HEK293 (cell line): ENCODE measurements around the gene PPFIA2.

ENCODE experiments used
- CTCF ChIA-PET: fragments of 350-600 bp; formaldehyde crosslinking; extraction: SDS; loops from one replicate; lab custom pipeline; 2021; ENCODE audit warnings: antibody characterized with exemption; lab: Yijun Ruan, JAX
- POLR2A ChIA-PET: fragments of 300-600 bp; formaldehyde crosslinking; extraction: SDS; loops from one replicate; lab custom pipeline; 2020; ENCODE audit warnings: antibody characterized with exemption, inconsistent platforms; lab: Yijun Ruan, JAX
- H3K27ac ChIP-seq: fragments of 200-500 bp; sonication (Bioruptor generic); 2 replicates; pipeline ENCODE4 v1.5.1; 2014; ENCODE audit warnings: low read depth, low read length, control low read depth, inconsistent platforms; ENCODE audit errors: extremely low read depth
- H3K36me3 ChIP-seq, 2 experiments: fragments of 200-500 bp in 1 of 2; sonication (Bioruptor generic) in 1 of 2; 1 replicate in 1 of 2; 2 replicates in 1 of 2; pipeline ENCODE4 v1.5.1; 2014 to 2017; ENCODE audit warnings: inconsistent platforms in 2 of 2, low read length in 2 of 2; ENCODE audit not compliant: control insufficient read depth in 2 of 2, insufficient read depth in 1 of 2
- H3K4me1 ChIP-seq: fragments of 200-500 bp; sonication (Bioruptor generic); 2 replicates; pipeline ENCODE4 v1.5.1; 2014; ENCODE audit warnings: mild to moderate bottlenecking, low read length, inconsistent platforms; ENCODE audit not compliant: control insufficient read depth, insufficient read depth
- H3K4me3 ChIP-seq: 2 replicates; pipeline ENCODE4 v1.5.1; 2011; ENCODE audit warnings: low read depth, mild to moderate bottlenecking, control low read depth, low read length, moderate library complexity
- H3K9me3 ChIP-seq: fragments of 200-500 bp; sonication (Bioruptor generic); 2 replicates; pipeline ENCODE4 v1.5.1; 2014; ENCODE audit warnings: low read depth, low read length, inconsistent platforms; ENCODE audit not compliant: control insufficient read depth, insufficient read depth
- EGR2 ChIP-seq: fragments of 450-650 bp; formaldehyde crosslinking; IDR thresholded peaks from 2 replicates; pipeline ENCODE4 v1.5.1; 2016; ENCODE audit warnings: low read depth, missing biosample characterization, missing genetic modification characterization
- MYNN ChIP-seq: fragments of 450-650 bp; formaldehyde crosslinking; IDR thresholded peaks from 2 replicates; pipeline ENCODE4 v1.5.1; 2016; ENCODE audit warnings: missing biosample characterization, missing genetic modification characterization, borderline replicate concordance
- WT1 ChIP-seq: fragments of 450-650 bp; formaldehyde crosslinking; IDR thresholded peaks from 2 replicates; pipeline ENCODE4 v1.5.1; 2016; ENCODE audit warnings: missing biosample characterization, missing genetic modification characterization
- ZFHX2 ChIP-seq: fragments of 450-650 bp; formaldehyde crosslinking; conservative IDR thresholded peaks from 2 replicates; pipeline ENCODE4 v1.5.1; 2016; ENCODE audit warnings: missing biosample characterization, missing genetic modification characterization
- ZNF175 ChIP-seq: fragments of 450-650 bp; formaldehyde crosslinking; IDR thresholded peaks from 2 replicates; pipeline ENCODE4 v1.5.1; 2016; ENCODE audit warnings: missing biosample characterization, missing genetic modification characterization
- ZNF311 ChIP-seq: fragments of 450-650 bp; formaldehyde crosslinking; IDR thresholded peaks from 2 replicates; pipeline ENCODE4 v1.5.1; 2017; ENCODE audit warnings: missing biosample characterization, missing genetic modification characterization, borderline replicate concordance
- ZNF366 ChIP-seq: fragments of 450-650 bp; formaldehyde crosslinking; conservative IDR thresholded peaks from 2 replicates; pipeline ENCODE4 v1.5.1; 2016; ENCODE audit warnings: missing biosample characterization, missing genetic modification characterization
- ZNF623 ChIP-seq: fragments of 450-650 bp; formaldehyde crosslinking; IDR thresholded peaks from 2 replicates; pipeline ENCODE4 v1.5.1; 2016; ENCODE audit warnings: missing biosample characterization, missing genetic modification characterization
- ZNF626 ChIP-seq: fragments of 450-650 bp; sonication (Bioruptor Pico); formaldehyde crosslinking; IDR thresholded peaks from 2 replicates; pipeline ENCODE4 v1.5.1; 2018; ENCODE audit warnings: missing biosample characterization, missing genetic modification characterization, inconsistent platforms
- ZNF785 ChIP-seq: fragments of 450-650 bp; formaldehyde crosslinking; IDR thresholded peaks from 2 replicates; pipeline ENCODE4 v1.5.1; 2016; ENCODE audit warnings: missing biosample characterization, missing genetic modification characterization
- TF ChIP-seq, protein P1 (sequence below): fragments of 450-650 bp; formaldehyde crosslinking; IDR thresholded peaks from 2 replicates; pipeline ENCODE4 v1.5.1; 2016; ENCODE audit warnings: missing biosample characterization, missing genetic modification characterization
- TF ChIP-seq, protein P2 (sequence below): fragments of 450-650 bp; formaldehyde crosslinking; IDR thresholded peaks from 2 replicates; pipeline ENCODE4 v1.5.1; 2016; ENCODE audit warnings: missing biosample characterization, missing genetic modification characterization
- TF ChIP-seq, protein P3 (sequence below): fragments of 450-650 bp; formaldehyde crosslinking; IDR thresholded peaks from 2 replicates; pipeline ENCODE4; 2016; ENCODE audit warnings: missing biosample characterization, missing genetic modification characterization
- TF ChIP-seq, protein P4 (sequence below): fragments of 450-650 bp; IDR thresholded peaks from 2 replicates; pipeline ENCODE4 v1.5.1; 2018; ENCODE audit warnings: missing biosample characterization, mild to moderate bottlenecking, missing genetic modification characterization
- TF ChIP-seq, protein P5 (sequence below): fragments of 450-650 bp; formaldehyde crosslinking; IDR thresholded peaks from 2 replicates; pipeline ENCODE4 v1.5.1; 2017; ENCODE audit warnings: missing biosample characterization, missing genetic modification characterization

Gene PPFIA2

DNA sequence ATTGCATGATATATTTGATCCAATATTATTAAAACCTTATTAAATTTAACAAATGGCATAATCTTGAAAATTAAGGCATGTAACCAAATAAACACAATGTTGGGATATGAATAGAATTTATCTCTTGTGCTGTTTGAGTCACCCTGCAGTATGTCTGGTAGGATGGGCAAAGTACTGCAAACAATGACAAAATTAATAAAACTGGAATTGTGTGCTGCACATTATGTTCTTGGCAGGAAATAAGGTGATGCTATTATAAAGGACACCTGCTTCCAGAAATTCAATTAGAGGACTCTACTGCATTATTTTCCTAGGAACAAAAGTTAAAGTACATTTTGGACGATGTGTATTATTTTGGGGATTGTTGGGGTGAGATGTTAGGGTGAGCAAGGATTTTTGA, 132.7 kb downstream of the PPFIA2 start:
- POLR2A ChIA-PET: no interaction called here
- CTCF ChIA-PET: interaction anchor here (0.6 to 3.5 kb wide), 3 partner anchors 158 to 299 kb away, joined by 3 to 26 read pairs (median 4); no protein-coding TSS in a partner anchor
- TF ChIP-seq, protein P1, sequence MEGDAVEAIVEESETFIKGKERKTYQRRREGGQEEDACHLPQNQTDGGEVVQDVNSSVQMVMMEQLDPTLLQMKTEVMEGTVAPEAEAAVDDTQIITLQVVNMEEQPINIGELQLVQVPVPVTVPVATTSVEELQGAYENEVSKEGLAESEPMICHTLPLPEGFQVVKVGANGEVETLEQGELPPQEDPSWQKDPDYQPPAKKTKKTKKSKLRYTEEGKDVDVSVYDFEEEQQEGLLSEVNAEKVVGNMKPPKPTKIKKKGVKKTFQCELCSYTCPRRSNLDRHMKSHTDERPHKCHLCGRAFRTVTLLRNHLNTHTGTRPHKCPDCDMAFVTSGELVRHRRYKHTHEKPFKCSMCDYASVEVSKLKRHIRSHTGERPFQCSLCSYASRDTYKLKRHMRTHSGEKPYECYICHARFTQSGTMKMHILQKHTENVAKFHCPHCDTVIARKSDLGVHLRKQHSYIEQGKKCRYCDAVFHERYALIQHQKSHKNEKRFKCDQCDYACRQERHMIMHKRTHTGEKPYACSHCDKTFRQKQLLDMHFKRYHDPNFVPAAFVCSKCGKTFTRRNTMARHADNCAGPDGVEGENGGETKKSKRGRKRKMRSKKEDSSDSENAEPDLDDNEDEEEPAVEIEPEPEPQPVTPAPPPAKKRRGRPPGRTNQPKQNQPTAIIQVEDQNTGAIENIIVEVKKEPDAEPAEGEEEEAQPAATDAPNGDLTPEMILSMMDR: no peak
- TF ChIP-seq, protein P2, sequence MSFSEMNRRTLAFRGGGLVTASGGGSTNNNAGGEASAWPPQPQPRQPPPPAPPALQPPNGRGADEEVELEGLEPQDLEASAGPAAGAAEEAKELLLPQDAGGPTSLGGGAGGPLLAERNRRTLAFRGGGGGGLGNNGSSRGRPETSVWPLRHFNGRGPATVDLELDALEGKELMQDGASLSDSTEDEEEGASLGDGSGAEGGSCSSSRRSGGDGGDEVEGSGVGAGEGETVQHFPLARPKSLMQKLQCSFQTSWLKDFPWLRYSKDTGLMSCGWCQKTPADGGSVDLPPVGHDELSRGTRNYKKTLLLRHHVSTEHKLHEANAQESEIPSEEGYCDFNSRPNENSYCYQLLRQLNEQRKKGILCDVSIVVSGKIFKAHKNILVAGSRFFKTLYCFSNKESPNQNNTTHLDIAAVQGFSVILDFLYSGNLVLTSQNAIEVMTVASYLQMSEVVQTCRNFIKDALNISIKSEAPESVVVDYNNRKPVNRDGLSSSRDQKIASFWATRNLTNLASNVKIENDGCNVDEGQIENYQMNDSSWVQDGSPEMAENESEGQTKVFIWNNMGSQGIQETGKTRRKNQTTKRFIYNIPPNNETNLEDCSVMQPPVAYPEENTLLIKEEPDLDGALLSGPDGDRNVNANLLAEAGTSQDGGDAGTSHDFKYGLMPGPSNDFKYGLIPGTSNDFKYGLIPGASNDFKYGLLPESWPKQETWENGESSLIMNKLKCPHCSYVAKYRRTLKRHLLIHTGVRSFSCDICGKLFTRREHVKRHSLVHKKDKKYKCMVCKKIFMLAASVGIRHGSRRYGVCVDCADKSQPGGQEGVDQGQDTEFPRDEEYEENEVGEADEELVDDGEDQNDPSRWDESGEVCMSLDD (tag by site-specific recombination): no peak
- TF ChIP-seq, protein P3, sequence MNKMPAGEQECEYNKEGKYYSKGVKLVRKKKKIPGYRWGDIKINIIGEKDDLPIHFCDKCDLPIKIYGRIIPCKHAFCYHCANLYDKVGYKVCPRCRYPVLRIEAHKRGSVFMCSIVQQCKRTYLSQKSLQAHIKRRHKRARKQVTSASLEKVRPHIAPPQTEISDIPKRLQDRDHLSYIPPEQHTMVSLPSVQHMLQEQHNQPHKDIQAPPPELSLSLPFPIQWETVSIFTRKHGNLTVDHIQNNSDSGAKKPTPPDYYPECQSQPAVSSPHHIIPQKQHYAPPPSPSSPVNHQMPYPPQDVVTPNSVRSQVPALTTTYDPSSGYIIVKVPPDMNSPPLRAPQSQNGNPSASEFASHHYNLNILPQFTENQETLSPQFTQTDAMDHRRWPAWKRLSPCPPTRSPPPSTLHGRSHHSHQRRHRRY (tag by site-specific recombination): no peak
- TF ChIP-seq ZNF366 (tag by site-specific recombination): no peak
- no peak for TF ChIP-seq WT1 (tag by site-specific recombination)
- no peak for TF ChIP-seq ZNF623 (tag by site-specific recombination)
- no peak for TF ChIP-seq ZNF785 (tag by site-specific recombination)
- no peak for TF ChIP-seq ZFHX2 (tag by site-specific recombination)
- TF ChIP-seq EGR2 (tag by site-specific recombination): no peak
- TF ChIP-seq, protein P4, sequence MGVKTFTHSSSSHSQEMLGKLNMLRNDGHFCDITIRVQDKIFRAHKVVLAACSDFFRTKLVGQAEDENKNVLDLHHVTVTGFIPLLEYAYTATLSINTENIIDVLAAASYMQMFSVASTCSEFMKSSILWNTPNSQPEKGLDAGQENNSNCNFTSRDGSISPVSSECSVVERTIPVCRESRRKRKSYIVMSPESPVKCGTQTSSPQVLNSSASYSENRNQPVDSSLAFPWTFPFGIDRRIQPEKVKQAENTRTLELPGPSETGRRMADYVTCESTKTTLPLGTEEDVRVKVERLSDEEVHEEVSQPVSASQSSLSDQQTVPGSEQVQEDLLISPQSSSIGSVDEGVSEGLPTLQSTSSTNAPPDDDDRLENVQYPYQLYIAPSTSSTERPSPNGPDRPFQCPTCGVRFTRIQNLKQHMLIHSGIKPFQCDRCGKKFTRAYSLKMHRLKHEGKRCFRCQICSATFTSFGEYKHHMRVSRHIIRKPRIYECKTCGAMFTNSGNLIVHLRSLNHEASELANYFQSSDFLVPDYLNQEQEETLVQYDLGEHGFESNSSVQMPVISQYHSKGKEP (tag by site-specific recombination): no peak
- no peak for TF ChIP-seq ZNF311 (tag by site-specific recombination)
- TF ChIP-seq, protein P5, sequence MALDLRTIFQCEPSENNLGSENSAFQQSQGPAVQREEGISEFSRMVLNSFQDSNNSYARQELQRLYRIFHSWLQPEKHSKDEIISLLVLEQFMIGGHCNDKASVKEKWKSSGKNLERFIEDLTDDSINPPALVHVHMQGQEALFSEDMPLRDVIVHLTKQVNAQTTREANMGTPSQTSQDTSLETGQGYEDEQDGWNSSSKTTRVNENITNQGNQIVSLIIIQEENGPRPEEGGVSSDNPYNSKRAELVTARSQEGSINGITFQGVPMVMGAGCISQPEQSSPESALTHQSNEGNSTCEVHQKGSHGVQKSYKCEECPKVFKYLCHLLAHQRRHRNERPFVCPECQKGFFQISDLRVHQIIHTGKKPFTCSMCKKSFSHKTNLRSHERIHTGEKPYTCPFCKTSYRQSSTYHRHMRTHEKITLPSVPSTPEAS: no peak
- TF ChIP-seq MYNN: no peak
- Histone ChIP-seq H3K27ac (no peak overlapping the region), H3K36me3 (no peaks in the 10 kb centered on the region), H3K4me3 (no peak overlapping the region), H3K4me1 (no peaks in the 10 kb centered on the region), H3K9me3 (no peaks in the 10 kb centered on the region)

DNA sequence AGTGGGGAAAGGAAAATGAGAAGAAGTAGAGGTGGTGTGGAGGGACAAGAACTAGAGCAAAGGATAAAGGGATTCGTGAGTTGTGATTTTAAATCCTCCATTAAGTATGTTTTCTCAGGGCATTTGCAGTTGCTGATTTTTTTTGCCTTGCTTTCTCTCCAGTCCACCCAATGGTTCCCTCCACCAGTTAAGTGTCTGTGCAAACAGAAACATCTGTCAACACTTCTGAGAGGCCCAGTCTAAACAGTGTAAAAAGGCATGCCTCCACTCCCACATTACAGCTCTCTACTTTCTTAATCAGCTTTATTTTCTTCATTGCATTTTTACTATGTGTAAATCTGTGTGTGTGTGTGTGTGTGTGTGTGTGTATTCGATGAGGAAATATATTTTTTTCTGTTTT, 141.2 kb downstream of the PPFIA2 start:
- TF ChIP-seq ZNF175 (tag by site-specific recombination): no peak
- no peak for TF ChIP-seq ZNF626 (tag by site-specific recombination)
- CTCF ChIA-PET: no interaction called here
- Histone ChIP-seq H3K4me3 (no peak overlapping the region), H3K36me3 (no peaks in the 10 kb centered on the region), H3K9me3 (no peaks in the 10 kb centered on the region), H3K27ac (no peak overlapping the region), H3K4me1 (0 out of 2 replicates have a peak, but pooled peaks cover 2% of the 10 kb centered on the region)
- POLR2A ChIA-PET: no interaction called here
